Measurements from ENCODE around the gene CASK. TPM values are rescaled to one million over a fixed set of nuclear protein-coding genes. Genes with fewer than 3 reads are reported as not detected.

CASK gene
- total RNA-seq, 2 experiments from 2014 or later, result 18.2 to 20.2 TPM

GRCh38 chrX:41858161-41858775, 65.1 kb downstream of the CASK start:
- H3K4me3 Mint-ChIP-seq, result no peak overlapping the region
- POLR2A ChIA-PET, result no interaction called here
- no peak for TF ChIP-seq CTCF (IDR thresholded peaks at IDR 0.05)

GRCh38 chrX:41857670-41858069, 65.7 kb downstream of the CASK start:
- ChIA-PET CTCF (interaction anchor here (0.6 to 1.0 kb wide), 2 partner anchors 21 to 49 kb away, joined by 4 read pairs; no protein-coding TSS in a partner anchor), POLR2A (no interaction called here)
- Mint-ChIP-seq H3K4me3 (no peak overlapping the region), H3K27ac (no peak overlapping the region), H3K36me3 (ENCODE audit: low read depth) (peaks cover 7% of the 10 kb centered on the region), H3K9me3 (no peaks in the 10 kb centered on the region), H3K4me1 (ENCODE audit: low read depth) (peaks cover 37% of the 10 kb centered on the region), H3K27me3 (no peaks in the 10 kb centered on the region)
- no peak for ATAC-seq
- DNase-seq, result no peak
- no peak for TF ChIP-seq CTCF (IDR thresholded peaks at IDR 0.05)
- intact Hi-C loops (cut with micrococcal nuclease), result no loop called here

More at GRCh38 chrX:41858161-41858775, 65.1 kb downstream of the CASK start:
- intact Hi-C loops (cut with micrococcal nuclease), result no loop called here
- Mint-ChIP-seq H3K27ac (no peak overlapping the region), H3K4me1 (ENCODE audit: low read depth) (peaks cover 42% of the 10 kb centered on the region), H3K36me3 (ENCODE audit: low read depth) (peaks cover 6% of the 10 kb centered on the region), H3K9me3 (no peaks in the 10 kb centered on the region), H3K27me3 (no peaks in the 10 kb centered on the region)
- DNase-seq (no peak), ATAC-seq (no peak)
- CTCF ChIA-PET, result interaction anchor here (0.6 to 1.0 kb wide), 2 partner anchors 20 to 48 kb away, joined by 4 read pairs; no protein-coding TSS in a partner anchor

GRCh38 chrX:41846714-41847113, 76.6 kb downstream of the CASK start:
- H3K9me3 Mint-ChIP-seq, result peaks cover 30% of the 10 kb centered on the region
- no peak overlapping the region for H3K4me3 Mint-ChIP-seq
- no peak for ATAC-seq
- H3K4me1 Mint-ChIP-seq (ENCODE audit: low read depth), result no peaks in the 10 kb centered on the region
- ChIA-PET CTCF (no interaction called here), POLR2A (interaction anchor here (1.5 kb wide), 1 partner anchor 11 kb away, joined by 4 read pairs; no protein-coding TSS in a partner anchor)
- intact Hi-C loops (cut with micrococcal nuclease), result no loop called here
- no peak for TF ChIP-seq CTCF (IDR thresholded peaks at IDR 0.05)
- H3K27me3 Mint-ChIP-seq, result no peaks in the 10 kb centered on the region
- no peak for DNase-seq
- peaks cover 54% of the 10 kb centered on the region for H3K36me3 Mint-ChIP-seq (ENCODE audit: low read depth)
- H3K27ac Mint-ChIP-seq, result no peak overlapping the region

GRCh38 chrX:41837270-41837944, 85.9 kb downstream of the CASK start:
- no peak overlapping the region for H3K4me3 Mint-ChIP-seq

More at GRCh38 chrX:41837270-41837944, 85.9 kb downstream of the CASK start:
- ATAC-seq, result no peak
- no peak for TF ChIP-seq CTCF (IDR thresholded peaks at IDR 0.05)
- intact Hi-C loops (cut with micrococcal nuclease), result no loop called here
- H3K4me1 Mint-ChIP-seq (ENCODE audit: low read depth), result peaks cover 22% of the 10 kb centered on the region
- H3K27me3 Mint-ChIP-seq, result no peaks in the 10 kb centered on the region
- peaks cover 2% of the 10 kb centered on the region for H3K9me3 Mint-ChIP-seq
- POLR2A ChIA-PET, result no interaction called here
- DNase-seq, result no peak
- H3K27ac Mint-ChIP-seq, result no peak overlapping the region
- CTCF ChIA-PET, result no interaction called here
- H3K36me3 Mint-ChIP-seq (ENCODE audit: low read depth), result peaks cover 12% of the 10 kb centered on the region

Measured in activated CD8-positive, alpha-beta T cell treated with anti-CD3 and anti-CD28 coated beads for 36 hours (primary cell).